ENCODE data around the gene ITGA3.

Gene ITGA3

DNA sequence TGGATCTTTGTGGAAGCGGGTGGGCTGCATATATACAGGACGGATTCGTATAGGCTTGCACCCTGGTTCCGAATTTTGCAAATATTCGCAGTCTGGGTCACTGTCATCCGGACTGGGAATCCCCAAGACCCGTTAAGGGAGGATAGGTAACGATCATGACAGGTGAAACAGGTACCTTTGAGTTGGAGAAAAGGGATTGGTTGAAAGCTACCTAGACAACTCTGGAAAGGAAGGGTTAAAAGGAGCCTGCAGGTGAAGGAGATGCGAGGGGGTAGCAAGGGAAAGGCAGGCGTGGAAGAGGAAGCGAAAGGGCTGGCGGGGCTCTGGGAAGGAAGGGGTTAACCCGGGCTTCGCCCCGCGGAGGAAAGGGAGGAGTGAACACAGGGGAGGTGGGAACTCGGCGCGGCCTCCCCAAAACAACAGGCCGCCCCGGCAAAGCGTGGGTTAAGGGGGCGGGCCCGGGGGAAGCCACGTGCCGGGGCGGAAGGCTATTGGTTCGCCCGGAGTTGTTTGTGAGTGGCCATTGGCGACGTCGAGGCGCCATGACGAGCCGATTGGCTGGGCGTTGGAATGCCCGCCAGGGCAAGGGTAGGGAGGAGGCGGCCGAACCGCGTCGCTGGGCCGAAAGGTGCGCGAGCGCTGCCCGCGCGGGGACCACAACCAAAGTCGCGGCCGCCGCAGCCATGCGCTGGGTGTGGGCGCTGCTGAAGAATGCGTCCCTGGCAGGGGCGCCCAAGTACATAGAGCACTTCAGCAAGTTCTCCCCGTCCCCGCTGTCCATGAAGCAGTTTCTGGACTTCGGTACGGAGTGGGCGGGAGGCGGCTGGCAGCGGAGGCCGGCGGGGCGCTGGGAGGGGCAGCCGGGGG, 39.1 kb downstream of the ITGA3 start, which contains the start of gene PDK2:
TSS of gene PDK2 (plus strand) at position 599 of the 867 bp plus-strand sequence. CDS start at position 684, 85 bp downstream.
- DNase-seq (ENCODE audit: low spot score), result peak; percentile 87

DNA sequence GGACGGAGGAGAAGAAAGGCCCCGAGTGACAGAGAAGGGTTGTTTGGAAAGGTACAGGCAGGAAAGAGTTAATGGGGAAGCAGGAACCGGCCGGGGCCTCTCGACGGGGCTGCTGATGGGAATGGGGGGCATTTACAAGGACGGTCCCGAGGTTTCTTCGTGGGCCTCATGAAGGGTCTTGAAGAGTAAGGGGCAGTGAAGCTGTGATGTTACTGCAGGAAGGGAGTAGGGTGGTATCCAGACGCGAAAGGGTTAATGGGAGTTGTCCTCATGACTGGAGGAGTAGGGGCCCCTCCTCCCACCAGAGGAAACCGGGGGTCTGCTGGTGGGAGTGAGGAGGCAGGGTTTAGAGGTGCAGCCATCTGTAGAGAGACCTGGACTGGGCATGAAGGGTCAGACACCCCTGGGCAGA, 39.7 kb downstream of the ITGA3 start:
- no peak for DNase-seq (ENCODE audit: low spot score)

DNA sequence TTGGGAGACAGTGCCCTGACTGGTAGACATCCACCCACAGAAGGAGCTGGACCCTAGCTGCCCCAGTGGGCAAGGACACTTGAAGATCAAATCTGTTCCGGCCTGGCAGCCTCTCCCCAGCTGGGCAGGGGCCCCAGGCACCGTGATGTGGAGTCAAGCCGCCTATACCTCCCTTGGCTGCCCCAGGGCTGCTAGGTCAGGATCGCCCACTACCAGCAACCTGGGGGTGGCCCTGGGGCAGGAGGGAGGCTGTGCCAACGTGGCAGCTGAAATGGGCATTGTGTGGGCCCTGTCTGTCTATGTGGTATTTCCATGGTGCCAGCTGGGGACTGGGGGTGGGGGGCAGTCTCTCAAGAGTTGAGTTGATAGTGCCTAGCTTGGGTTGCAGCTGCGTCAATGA, 40.2 kb downstream of the ITGA3 start:
- no peak for DNase-seq (ENCODE audit: low spot score)

GRCh38 chr17:50096758-50097157, 40.8 kb downstream of the ITGA3 start:
- no peak for DNase-seq (ENCODE audit: low spot score)

DNA sequence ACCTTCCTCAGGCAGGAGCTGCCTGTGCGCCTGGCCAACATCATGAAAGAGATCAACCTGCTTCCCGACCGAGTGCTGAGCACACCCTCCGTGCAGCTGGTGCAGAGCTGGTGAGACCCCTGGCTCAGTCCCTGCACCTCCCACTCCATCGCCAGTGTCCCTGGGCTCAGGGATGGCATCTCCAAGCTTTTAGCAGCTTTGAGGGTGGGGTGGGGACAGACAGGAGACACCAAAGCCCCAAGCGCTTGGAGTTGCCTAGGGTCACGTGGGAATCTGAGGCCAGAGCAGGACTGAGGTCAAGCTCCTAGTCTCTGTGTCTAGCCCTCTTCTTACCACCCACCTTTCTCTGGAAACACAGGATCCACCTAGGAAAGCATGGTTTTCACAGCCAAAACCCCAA, 41.5 kb downstream of the ITGA3 start:
- DNase-seq (ENCODE audit: low spot score), result no peak

DNA sequence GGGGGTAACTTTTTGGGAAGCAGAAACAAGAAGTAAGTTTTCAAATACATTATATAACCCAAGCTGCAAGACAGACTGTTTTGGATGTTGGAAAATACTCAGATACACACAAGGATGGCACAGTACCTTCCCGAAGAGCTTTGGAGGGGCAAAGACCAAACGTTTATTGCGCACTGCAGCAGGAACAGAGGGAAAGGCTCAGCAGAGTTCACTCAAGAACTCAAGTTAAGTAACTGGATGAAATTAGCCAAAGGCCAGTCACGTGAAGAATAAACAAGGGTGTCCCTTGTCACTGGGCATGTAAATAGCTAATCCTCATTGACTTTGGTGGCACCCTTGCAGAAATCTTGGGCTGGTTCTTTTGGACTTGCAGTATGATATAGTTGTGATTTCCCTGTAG, 42.0 kb downstream of the ITGA3 start:
- DNase-seq (ENCODE audit: low spot score), result no peak

GRCh38 chr17:50098583-50098982, 42.7 kb downstream of the ITGA3 start:
- DNase-seq (ENCODE audit: low spot score), result no peak

GRCh38 chr17:50099003-50099402, 43.1 kb downstream of the ITGA3 start:
- DNase-seq (ENCODE audit: low spot score), result no peak

DNA sequence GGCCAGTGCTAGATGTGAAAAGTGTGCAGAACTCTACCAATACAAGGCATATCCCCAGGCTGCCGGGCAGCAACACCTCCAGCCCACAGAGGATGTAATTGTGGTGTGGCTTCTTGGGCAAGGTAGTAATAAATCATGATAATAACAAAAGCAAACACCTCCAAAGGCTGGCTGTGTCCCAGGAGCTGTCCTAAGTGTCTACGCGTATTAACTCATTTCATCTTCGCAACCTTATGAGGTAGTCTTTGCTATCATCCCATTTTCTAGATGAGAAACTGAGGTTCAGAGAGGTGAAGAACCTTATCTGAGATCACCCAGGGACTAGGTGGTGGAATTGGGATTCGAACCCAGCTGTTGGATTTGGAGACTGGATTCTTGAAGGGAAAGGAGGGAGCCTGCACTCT, 44.6 kb downstream of the ITGA3 start:
- no peak for DNase-seq (ENCODE audit: low spot score)

GRCh38 chr17:50100921-50101345, 45.0 kb downstream of the ITGA3 start:
- no peak for DNase-seq (ENCODE audit: low spot score)

- no peak for DNase-seq (ENCODE audit: low spot score)
Measured at GRCh38 chr17:50101346-50102163, 45.6 kb downstream of the ITGA3 start.

DNA sequence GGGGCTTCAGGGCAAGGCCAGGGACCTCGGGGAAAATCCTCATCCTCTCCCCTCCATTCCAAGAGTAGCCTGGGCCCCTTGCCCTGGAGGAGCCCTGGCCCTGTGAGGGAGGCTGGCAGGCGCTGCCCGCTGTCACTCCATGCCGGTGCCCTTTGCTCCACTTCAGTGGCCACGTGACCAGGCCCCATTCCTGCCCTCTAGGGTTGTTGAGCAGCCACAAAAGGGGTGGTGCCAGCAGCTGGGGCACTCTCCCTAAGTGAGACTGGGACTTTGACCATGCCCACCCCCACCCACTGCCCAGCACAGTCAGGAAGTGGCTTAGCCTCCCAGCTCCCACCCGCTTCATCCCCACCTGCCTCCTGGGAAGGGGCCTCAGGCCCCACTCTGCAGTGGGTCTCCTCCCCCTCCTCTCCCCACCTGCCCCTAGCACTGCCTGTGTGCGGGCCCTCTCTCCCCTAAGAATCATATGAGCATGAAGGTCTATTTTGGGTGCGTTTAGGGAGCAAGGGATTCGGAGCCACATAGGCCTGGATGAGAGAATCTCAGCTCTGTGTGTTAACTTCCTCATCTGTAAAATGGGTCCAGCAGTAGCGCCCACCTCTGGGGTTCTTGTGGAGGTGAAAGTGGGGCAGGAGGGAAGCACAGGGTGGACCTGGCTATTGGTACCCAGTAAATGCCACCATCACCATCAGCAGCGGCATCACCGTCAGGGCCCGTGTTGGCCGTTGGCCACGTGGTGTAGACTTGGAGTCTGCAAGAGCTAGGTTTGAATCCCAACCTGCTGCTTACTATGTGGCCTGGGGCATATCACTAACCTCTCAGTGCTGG, 46.5 kb downstream of the ITGA3 start:
- DNase-seq (ENCODE audit: low spot score), result no peak

DNA sequence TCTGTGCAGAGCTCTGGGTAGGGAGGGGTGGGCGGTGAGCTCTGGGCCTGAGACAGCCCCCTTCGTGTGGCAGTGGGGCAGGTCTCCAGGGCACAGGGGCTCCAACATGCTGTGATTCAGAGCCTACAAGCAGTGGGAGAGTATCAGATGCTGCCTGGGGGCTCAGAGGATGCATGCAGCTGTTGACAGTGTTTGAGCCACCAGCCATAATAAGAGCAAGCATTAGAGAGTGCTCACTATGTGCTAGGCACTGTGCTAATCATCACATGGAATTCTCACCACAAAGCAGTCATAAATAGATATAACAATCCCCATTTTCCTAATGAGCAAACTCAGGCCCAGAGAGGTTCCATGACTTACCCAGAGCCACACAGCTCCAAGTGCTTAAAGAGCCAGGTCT, 47.3 kb downstream of the ITGA3 start:
- no peak for DNase-seq (ENCODE audit: low spot score)

GRCh38 chr17:50103941-50104340, 48.0 kb downstream of the ITGA3 start:
- DNase-seq (ENCODE audit: low spot score), result no peak

GRCh38 chr17:50105811-50106210, 49.9 kb downstream of the ITGA3 start:
- DNase-seq (ENCODE audit: low spot score), result no peak

DNA sequence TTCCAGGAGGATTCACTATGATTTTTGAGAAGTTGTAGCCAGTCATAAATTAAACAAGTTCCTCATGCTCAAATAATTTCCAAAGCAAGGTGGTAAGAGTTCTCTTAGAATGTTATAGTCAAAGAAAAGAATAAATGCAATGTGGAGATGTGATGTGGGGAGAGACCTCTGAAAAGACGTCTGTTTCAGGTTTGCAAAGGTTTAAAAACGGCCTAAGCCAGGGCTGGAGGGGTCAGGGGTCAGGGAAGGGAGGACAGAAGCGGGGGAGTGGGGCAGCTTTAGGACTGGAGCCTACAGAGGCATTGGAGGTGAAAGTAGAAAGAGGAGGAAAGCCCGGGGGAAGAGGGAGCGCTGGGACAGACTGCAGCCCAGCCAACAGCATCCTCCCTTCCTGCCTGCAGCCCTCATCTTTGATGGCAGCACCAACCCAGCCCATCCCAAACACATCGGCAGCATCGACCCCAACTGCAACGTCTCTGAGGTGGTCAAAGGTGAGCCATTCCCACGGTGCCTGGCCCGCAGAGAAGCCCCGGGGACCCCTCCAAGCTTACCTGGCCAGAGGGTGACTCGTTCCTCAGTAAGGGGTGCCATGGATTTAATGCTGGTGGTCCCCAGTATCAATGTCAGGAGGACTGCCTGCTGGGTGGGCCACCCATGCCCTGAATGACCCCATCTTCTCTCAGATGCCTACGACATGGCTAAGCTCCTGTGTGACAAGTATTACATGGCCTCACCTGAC, 50.7 kb downstream of the ITGA3 start:
- DNase-seq (ENCODE audit: low spot score), result no peak

DNA sequence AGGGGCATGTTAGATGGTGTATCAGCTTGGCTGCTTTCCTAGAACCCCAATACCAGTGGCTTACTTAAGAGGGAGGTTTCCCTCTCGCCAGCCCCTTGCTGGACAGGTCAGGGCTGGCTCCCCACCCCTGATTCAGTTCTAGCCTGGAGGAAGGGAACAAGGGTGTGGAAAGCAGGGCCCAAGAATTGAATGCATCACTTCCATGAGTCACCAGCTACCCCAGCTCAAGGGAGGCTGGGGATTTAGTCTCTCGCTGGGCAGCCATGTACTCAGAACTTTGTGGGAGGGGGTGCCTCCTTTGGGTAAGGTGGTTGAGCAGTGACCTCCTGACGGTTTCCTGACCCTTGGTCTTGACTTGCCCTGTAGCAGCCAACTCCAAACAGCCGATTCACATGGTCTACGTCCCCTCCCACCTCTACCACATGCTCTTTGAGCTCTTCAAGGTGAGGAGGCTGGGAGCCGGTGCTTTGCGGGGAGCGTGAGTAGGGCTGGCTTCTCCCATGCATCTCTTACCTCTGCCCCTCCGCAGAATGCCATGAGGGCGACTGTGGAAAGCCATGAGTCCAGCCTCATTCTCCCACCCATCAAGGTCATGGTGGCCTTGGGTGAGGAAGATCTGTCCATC, 52.0 kb downstream of the ITGA3 start:
- DNase-seq (ENCODE audit: low spot score), result no peak

- DNase-seq (ENCODE audit: low spot score), result no peak
Measured at GRCh38 chr17:50108556-50108955, 52.6 kb downstream of the ITGA3 start.

DNA sequence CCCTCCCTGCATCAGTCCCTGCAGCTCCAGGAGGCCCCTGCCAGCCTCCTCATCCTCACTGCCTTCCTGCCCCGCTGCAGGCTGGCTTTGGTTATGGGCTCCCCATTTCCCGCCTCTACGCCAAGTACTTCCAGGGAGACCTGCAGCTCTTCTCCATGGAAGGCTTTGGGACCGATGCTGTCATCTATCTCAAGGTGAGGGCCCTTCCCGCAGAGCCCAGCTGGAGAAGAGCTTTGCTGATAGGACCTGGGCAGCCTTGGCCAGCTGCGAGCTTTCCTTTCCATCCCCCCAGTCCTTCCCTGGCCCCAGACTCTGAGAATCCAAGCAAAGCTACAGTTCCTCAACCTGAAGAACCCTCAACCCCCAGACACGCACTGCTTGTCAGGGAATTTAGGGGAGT, 53.3 kb downstream of the ITGA3 start:
- no peak for DNase-seq (ENCODE audit: low spot score)

DNA sequence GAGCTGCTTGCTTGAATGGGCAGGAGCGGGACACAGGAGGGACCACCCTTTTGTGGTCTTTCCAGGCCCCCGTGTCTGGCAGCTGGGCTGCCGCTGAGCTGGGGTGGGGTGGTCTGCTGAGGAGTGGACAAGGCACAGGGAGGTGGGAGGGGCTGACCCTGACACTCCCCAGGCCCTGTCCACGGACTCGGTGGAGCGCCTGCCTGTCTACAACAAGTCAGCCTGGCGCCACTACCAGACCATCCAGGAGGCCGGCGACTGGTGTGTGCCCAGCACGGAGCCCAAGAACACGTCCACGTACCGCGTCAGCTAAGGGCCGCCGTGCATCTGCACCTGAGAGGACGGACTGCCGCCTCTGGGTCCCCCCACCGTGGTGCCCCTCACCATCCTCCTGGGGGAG, 53.9 kb downstream of the ITGA3 start:
- DNase-seq (ENCODE audit: low spot score), result no peak
